Sigmoid colon (tissue), 7 donors: ENCODE results near the gene NRBP1. TPM values are rescaled to one million over a fixed set of nuclear protein-coding genes. Genes with fewer than 3 reads are reported as not detected.
A peak's percentile ranks its signal among the peaks of the same experiment; 100 is the strongest.

Experiments used
- DNase-seq: peaks from one replicate; pipeline ENCODE4 v3.0.0-alpha.2; 2019
- H3K27ac ChIP-seq, 4 donors: fragments of 200-600 bp; sonication (generic); one replicate each; pipeline ENCODE4 v1.5.1; 2016 to 2019; ENCODE audit warnings: mild to moderate bottlenecking in 1 of 4
- H3K27me3 ChIP-seq, 3 donors: fragments of 200-600 bp; sonication (generic); one replicate each; pipeline ENCODE4 v1.5.1; 2019; ENCODE audit warnings: mild to moderate bottlenecking in 1 of 3
- H3K36me3 ChIP-seq, 4 donors: fragments of 200-600 bp; sonication (generic); one replicate each; pipeline ENCODE4 v1.5.1; 2016 to 2019
- H3K4me1 ChIP-seq, 4 donors: fragments of 200-600 bp; sonication (generic); one replicate each; pipeline ENCODE4 v1.5.1; 2017 to 2019
- H3K4me3 ChIP-seq, 4 donors: fragments of 200-600 bp; sonication (generic); one replicate each; pipeline ENCODE4 v1.5.1; 2017 to 2019; ENCODE audit warnings: mild to moderate bottlenecking in 2 of 4, moderate library complexity in 1 of 4
- H3K9me3 ChIP-seq, 4 donors: fragments of 200-600 bp in 3 of 4; sonication (generic) in 3 of 4; one replicate each; pipeline versions ENCODE4 v1.5.1 to v1.6.1; 2013 to 2019
- EP300 ChIP-seq, 4 donors: sonication (generic); formaldehyde crosslinking; IDR thresholded peaks; one replicate each; pipeline ENCODE4 v1.6.1; 2017; ENCODE audit warnings: antibody characterized with exemption in 4 of 4
- POLR2A ChIP-seq, 2 donors: fragments of 450-650 bp; IDR thresholded peaks; one replicate each; pipeline ENCODE4 v1.6.1; 2016; ENCODE audit warnings: antibody characterized with exemption in 2 of 2, mild to moderate bottlenecking in 2 of 2, moderate library complexity in 2 of 2
- POLR2AphosphoS5 ChIP-seq, 4 donors: sonication (generic); formaldehyde crosslinking; IDR thresholded peaks; one replicate each; pipeline ENCODE4 v1.6.1; 2017; ENCODE audit warnings: antibody characterized with exemption in 4 of 4
- WGBS, 2 donors: extraction: QIAGEN DNeasy Blood & Tissue Kit; methylation state at CpG; one replicate each; pipeline ENCODE4 v1.1.7; 2013; 5-methylcytosine and 5-hydroxymethylcytosine counted together
- intact Hi-C: fragments of 100-400 bp; cut with DNase I; formaldehyde crosslinking; loops from one replicate; pipeline ENCODE4 v1.15.1; 2023
- polyA plus RNA-seq, 3 donors: library from polyadenylated mRNA; stranded (reverse); fragments of 200-250 nt; gene quantifications; one replicate each; pipeline ENCODE4 v1.2.3, GENCODE V29; 2013
- total RNA-seq, 4 donors: library from RNA; depleted of rRNA; stranded (reverse); fragments of >200 nt; gene quantifications; one replicate each; pipeline ENCODE4 v1.1.0, GENCODE V29; 2016
- TF ChIP-seq, protein P1 (sequence below), 4 experiments: fragments of 450-650 bp in 3 of 4; fragments of 200-600 bp in 1 of 4; IDR thresholded peaks; one replicate each; pipeline ENCODE4 v1.5.1; 2016 to 2019; ENCODE audit warnings: antibody characterized with exemption in 4 of 4, mild to moderate bottlenecking in 3 of 4, moderate library complexity in 2 of 4
- donor health status: healthy with polysubstance abuse.
- donor health status: Bipolar disorder and iron deficiency.
- donor health status: healthy.

The NRBP1 gene
- total RNA-seq: 10 to 100 TPM; 78.5 to 93.5 (median 86.4) TPM
- 10 to 100 TPM; 60.8 to 72.8 (median 72.7) TPM for polyA plus RNA-seq

DNA sequence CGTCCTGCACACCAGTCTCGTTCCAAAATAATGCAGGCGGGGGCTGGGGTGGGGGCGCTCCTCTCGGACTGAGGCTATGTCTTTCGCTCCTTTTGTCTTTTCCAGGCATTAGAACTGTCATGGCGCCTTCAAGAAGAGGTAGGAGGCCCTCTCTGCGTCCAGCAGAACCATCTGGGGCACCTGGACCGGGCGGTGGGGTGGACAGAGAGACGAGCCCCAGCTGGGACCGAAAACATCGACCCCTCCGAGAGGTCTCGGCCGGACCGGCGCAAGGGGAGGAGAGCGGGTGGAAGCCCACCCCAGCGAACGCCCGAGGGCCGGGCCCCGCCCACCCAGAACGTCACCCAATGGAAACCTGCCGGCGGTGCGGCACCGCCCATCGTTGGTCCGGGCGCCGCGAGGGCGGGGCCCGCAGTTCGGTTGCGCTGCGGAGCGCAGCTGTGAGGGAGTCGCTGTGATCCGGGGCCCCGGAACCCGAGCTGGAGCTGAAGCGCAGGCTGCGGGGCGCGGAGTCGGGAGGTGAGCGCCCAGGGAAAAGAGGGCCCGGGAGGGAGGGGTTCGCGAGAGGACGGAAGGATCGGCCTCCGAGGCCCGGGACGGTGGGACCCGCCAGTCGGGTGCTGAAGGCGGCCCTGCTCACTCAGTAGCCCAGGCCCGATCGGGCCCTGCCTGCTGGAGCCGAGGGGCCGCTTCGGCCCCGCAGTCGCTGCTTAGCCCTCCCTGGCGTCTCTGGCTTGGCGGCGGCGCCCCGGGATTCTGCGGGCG is at the start of gene NRBP1:
TSS of gene NRBP1 (plus strand) at position 419 of the 765 bp plus-strand sequence. CDS start 4,643 bp downstream, outside the sequence.
- DNase-seq: peak; percentile 95
- TF ChIP-seq, protein P1, sequence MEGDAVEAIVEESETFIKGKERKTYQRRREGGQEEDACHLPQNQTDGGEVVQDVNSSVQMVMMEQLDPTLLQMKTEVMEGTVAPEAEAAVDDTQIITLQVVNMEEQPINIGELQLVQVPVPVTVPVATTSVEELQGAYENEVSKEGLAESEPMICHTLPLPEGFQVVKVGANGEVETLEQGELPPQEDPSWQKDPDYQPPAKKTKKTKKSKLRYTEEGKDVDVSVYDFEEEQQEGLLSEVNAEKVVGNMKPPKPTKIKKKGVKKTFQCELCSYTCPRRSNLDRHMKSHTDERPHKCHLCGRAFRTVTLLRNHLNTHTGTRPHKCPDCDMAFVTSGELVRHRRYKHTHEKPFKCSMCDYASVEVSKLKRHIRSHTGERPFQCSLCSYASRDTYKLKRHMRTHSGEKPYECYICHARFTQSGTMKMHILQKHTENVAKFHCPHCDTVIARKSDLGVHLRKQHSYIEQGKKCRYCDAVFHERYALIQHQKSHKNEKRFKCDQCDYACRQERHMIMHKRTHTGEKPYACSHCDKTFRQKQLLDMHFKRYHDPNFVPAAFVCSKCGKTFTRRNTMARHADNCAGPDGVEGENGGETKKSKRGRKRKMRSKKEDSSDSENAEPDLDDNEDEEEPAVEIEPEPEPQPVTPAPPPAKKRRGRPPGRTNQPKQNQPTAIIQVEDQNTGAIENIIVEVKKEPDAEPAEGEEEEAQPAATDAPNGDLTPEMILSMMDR (IDR thresholded peaks at IDR 0.05): no peak
- TF ChIP-seq POLR2A (IDR thresholded peaks at IDR 0.05) (peak; percentile 92 to 93), POLR2AphosphoS5 (IDR thresholded peaks at IDR 0.05) (peak; percentile 90 to 98 (median 97)), EP300 (IDR thresholded peaks at IDR 0.05) (no peak)
- intact Hi-C loops: loop anchor here (1.0 to 2.0 kb wide), 3 partner anchors 19 to 72 kb away; partner anchors contain the start of genes EIF2B4, GTF3C2, PPM1G and SNX17
- Histone ChIP-seq H3K4me1 (peaks cover 0 to 48% (median 40%) of the 10 kb centered on the region in 4 donors), H3K27me3 (no peaks in the 10 kb centered on the region), H3K36me3 (peaks cover under 1 to 5% (median 4%) of the 10 kb centered on the region in 4 donors), H3K9me3 (no peaks in the 10 kb centered on the region), H3K27ac (peak within 1 kb of the TSS; percentile 97 to 100 (median 98)), H3K4me3 (peak within 1 kb of the TSS; percentile 89 to 99 (median 96))
- WGBS, 2 donors: 0% methylated on average over 75 of the region's 75 CpGs

DNA sequence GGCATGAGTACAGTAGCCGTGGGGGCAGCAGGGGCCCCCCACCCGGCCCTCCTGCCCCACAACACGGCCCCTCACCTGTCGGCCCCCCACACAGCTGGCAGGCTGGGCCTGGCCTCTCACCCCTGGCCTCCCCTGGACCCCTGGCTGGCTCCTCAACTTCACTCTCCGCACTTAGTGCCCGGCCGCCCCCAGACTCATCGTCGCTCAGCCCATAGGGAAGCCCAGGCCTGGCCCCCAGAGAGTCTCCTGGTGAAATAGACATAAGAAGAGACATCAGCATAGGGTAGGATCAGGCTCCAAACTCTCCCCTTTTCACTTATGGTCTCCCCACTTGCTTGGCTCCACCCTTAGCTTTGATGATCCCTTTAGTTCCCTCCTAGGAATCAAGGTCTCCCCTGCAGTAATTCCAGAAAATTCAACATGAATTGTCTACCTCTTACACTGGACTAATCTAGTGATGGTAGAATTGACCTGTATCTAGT is 49.6 kb upstream of the NRBP1 start:
- peaks cover 0 to 23% (median 21%) of the 10 kb centered on the region in 4 donors for H3K4me1 ChIP-seq
- no peak overlapping the region for H3K4me3 ChIP-seq
- DNase-seq: no peak
- H3K9me3 ChIP-seq: no peaks in the 10 kb centered on the region
- WGBS, 2 donors: 88 to 93% methylated on average over 9 of the region's 9 CpGs
- H3K27ac ChIP-seq: peak overlapping the region in 3 of 4 donors; percentile 9 to 90 (median 88)
- TF ChIP-seq, protein P1 (IDR thresholded peaks at IDR 0.05): no peak
- TF ChIP-seq POLR2A (IDR thresholded peaks at IDR 0.05): no peak
- TF ChIP-seq EP300 (IDR thresholded peaks at IDR 0.05): no peak
- TF ChIP-seq POLR2AphosphoS5 (IDR thresholded peaks at IDR 0.05): no peak
- peaks cover 42 to 76% (median 48%) of the 10 kb centered on the region in 4 donors for H3K36me3 ChIP-seq
- intact Hi-C loops: no loop called here
- H3K27me3 ChIP-seq: no peaks in the 10 kb centered on the region

DNA sequence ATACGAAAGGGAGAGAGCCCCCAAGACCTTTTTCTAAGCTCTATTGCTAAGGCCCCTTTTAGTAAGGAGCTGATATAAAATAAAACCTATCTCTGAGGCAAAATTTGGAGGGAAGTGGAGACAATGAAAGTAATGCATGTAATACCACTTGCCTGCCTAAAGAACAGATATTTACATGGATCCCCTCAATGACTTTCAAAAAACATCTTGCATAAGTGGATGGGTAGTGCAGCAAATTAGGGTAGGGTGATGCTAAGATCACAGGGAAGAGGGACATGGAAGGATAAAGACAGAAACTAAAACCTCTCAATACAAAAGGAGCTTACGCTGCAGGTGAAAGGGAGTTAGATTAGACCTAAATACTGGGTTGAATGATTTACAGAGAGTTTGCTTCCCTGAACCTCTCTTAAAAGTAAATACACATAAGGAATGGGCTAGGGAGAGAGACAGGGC is 49.0 kb upstream of the NRBP1 start:
- intact Hi-C loops: no loop called here
- DNase-seq: no peak
- Histone ChIP-seq H3K9me3 (no peaks in the 10 kb centered on the region), H3K36me3 (peaks cover 43 to 76% (median 47%) of the 10 kb centered on the region in 4 donors), H3K4me3 (peak overlapping the region in 3 of 4 donors; percentile 67 to 87 (median 76)), H3K27ac (peak overlapping the region; percentile 84 to 90 (median 88)), H3K4me1 (peaks cover 0 to 23% (median 21%) of the 10 kb centered on the region in 4 donors), H3K27me3 (no peaks in the 10 kb centered on the region)
- 45 to 78% methylated on average over 2 of the region's 2 CpGs for WGBS, 2 donors
- TF ChIP-seq EP300 (IDR thresholded peaks at IDR 0.05) (no peak), POLR2A (IDR thresholded peaks at IDR 0.05) (no peak), POLR2AphosphoS5 (IDR thresholded peaks at IDR 0.05) (no peak)
- TF ChIP-seq, protein P1 (IDR thresholded peaks at IDR 0.05): no peak

DNA sequence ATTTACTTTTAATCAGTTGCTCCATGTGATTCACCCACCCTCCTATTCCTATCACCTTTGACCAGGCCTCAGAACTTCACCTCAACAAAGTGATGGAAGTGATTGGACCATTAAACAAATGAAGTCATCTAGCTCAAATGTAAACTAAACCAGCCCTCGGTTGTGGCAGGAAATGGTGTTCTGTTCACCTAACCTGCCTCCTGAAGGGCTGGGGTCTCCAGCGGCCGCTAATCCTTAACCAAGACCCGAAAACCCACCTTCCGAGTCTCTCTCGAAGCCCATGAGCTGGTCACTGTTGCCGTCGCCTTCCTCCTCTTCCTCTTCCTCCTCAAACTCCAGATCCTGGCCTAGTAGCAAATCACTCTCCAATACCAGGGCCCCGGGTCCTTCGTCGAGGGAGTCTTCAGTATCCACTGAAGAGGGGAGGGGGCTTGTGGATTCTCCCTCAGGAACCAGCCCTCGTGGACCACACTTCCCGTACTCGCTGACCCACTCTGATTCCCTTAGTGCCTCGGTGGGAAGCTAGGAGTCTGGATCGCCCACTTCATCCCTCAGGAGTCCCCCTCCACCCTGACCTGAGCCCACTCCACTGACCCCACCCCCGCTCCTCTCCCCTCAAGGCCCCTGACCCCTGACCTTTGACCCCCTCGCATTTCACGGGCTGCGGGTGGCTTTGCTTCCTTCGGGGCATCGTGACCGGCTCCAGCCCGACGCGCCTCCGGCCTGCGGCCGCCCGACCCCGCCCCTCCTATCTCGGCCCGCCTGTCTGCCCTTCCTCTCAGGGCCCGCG is 48.4 kb upstream of the NRBP1 start:
- Histone ChIP-seq H3K4me3 (peak overlapping the region; percentile 51 to 87 (median 72)), H3K27me3 (no peaks in the 10 kb centered on the region), H3K27ac (peak overlapping the region; percentile 84 to 90 (median 88)), H3K36me3 (peaks cover 43 to 76% (median 46%) of the 10 kb centered on the region in 4 donors), H3K4me1 (peaks cover 0 to 23% (median 21%) of the 10 kb centered on the region in 4 donors), H3K9me3 (no peaks in the 10 kb centered on the region)
- intact Hi-C loops: loop anchor here (1.0 to 2.0 kb wide), 2 partner anchors 10 to 29 kb away; partner anchors contain the start of genes EIF2B4, PPM1G and SNX17
- TF ChIP-seq POLR2AphosphoS5 (IDR thresholded peaks at IDR 0.05): peak in 3 of 4 donors; percentile 6 to 49 (median 18)
- TF ChIP-seq POLR2A (IDR thresholded peaks at IDR 0.05): no peak
- 1% methylated on average over 35 of the region's 35 CpGs for WGBS, 2 donors
- DNase-seq: peak; percentile 88
